ENCODE results near the gene ECHDC1. TPM values are rescaled to one million over a fixed set of nuclear protein-coding genes. Genes with fewer than 3 reads are reported as not detected.
A peak's percentile ranks its signal among the peaks of the same experiment; 100 is the strongest.

The ECHDC1 gene
- total RNA-seq, 1 donor from 2014 or later = 32.7 TPM

DNA sequence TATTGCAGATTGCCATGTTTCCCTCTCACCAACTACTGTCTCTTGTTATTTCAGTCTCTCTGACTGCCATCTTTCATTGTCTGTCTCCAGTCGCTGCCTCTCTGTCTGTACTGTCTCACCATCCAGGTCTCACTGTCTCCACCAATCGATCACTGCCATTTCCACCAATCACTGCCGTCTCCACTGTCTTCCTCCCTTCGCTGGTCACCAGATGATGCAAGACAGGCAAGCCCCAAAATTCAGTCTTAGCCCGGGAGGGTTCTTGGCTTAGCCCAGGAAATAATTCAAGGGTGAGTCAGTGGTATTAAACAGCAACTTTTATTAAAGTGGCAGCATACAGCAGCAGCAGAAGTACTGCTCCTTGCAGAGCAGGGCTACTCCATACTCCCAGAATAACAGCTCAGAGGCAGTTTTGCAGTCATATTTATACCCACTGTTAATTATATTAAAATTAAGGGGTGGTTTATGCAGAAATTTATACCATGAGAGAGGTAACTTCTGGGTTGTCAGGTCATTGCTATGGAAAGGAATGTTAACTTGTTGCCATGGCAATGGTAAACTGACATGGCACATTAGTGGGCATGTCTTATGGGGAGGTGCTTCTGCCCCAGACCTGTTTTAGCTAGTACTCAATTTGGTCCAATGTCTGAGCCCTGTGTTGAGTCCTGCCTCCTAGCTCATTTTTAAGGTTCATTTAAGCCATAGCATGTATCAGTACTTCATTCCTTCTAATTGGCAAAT, 23.0 kb upstream of the ECHDC1 start:
- TF ChIP-seq, protein P1, sequence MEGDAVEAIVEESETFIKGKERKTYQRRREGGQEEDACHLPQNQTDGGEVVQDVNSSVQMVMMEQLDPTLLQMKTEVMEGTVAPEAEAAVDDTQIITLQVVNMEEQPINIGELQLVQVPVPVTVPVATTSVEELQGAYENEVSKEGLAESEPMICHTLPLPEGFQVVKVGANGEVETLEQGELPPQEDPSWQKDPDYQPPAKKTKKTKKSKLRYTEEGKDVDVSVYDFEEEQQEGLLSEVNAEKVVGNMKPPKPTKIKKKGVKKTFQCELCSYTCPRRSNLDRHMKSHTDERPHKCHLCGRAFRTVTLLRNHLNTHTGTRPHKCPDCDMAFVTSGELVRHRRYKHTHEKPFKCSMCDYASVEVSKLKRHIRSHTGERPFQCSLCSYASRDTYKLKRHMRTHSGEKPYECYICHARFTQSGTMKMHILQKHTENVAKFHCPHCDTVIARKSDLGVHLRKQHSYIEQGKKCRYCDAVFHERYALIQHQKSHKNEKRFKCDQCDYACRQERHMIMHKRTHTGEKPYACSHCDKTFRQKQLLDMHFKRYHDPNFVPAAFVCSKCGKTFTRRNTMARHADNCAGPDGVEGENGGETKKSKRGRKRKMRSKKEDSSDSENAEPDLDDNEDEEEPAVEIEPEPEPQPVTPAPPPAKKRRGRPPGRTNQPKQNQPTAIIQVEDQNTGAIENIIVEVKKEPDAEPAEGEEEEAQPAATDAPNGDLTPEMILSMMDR (IDR thresholded peaks at IDR 0.05) = no peak
- peak in 1 of 2 donors; percentile 75 for TF ChIP-seq POLR2AphosphoS5 (IDR thresholded peaks at IDR 0.05; ENCODE audit: insufficient read depth in 1 of 2, low read depth in 1 of 2)
- no peak for TF ChIP-seq POLR2A (IDR thresholded peaks at IDR 0.05)

DNA sequence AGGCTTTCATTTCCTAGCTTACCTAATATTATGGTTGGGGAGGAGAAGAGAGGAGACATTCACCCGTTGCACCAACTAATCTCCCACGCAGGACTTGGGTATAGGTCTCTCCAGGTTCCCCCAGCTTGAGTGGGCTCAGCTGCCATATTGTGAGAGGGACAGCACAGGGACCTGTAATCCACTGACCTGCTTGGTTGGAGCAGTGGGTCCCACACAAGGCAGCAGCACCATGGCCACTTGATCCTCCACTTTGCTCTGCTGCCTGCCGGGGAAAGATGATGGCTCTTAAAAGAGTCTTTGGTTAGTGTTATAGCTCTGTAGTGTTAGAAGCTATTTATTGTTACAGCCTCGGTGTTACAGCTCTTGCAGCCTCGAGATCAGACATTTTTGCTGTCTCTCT, 22.5 kb upstream of the ECHDC1 start:
- no peaks in the 10 kb centered on the region for H3K27me3 ChIP-seq
- H3K9me3 ChIP-seq = no peaks in the 10 kb centered on the region
- intact Hi-C loops (cut with DNase I) = no loop called here
- no peaks in the 10 kb centered on the region for H3K36me3 ChIP-seq
- DNase-seq (ENCODE audit: extremely low spot score in 2 of 2) = no peak
- no peak for TF ChIP-seq POLR2A (IDR thresholded peaks at IDR 0.05)
- TF ChIP-seq, protein P1 (IDR thresholded peaks at IDR 0.05) = no peak
- peak overlapping the region; percentile 30 for H3K27ac ChIP-seq
- H3K4me1 ChIP-seq = peaks cover 15% of the 10 kb centered on the region
- no peak overlapping the region for H3K4me3 ChIP-seq

More for the DNA sequence above, 23.0 kb upstream of the ECHDC1 start:
- DNase-seq (ENCODE audit: extremely low spot score in 2 of 2) = no peak
- peak overlapping the region; percentile 30 for H3K27ac ChIP-seq
- H3K36me3 ChIP-seq = no peaks in the 10 kb centered on the region
- H3K4me1 ChIP-seq = peaks cover 15% of the 10 kb centered on the region
- H3K27me3 ChIP-seq = no peaks in the 10 kb centered on the region
- H3K9me3 ChIP-seq = no peaks in the 10 kb centered on the region
- H3K4me3 ChIP-seq = no peak overlapping the region
- intact Hi-C loops (cut with DNase I) = no loop called here

DNA sequence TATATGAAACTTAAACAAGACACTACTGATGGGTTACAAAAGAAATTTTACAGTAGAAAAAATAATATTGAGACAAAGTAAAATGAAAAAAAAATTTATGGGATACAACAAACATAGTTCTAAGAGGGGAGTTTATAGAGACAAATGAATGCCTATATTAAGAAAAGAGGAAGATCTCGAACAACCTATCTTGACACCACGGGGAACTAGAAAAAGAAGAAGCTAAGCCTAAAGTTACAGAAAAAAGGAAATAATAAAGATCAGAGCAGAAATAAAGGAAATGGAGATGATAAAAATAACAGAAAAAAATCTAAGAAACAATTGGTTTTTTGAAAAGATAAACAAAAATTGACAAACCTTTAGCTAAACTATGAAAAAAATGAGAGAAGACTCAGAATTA, 9.1 kb upstream of the ECHDC1 start:
- Histone ChIP-seq H3K27ac (no peak overlapping the region), H3K9me3 (no peaks in the 10 kb centered on the region), H3K36me3 (no peaks in the 10 kb centered on the region), H3K27me3 (no peaks in the 10 kb centered on the region), H3K4me1 (no peaks in the 10 kb centered on the region), H3K4me3 (no peak overlapping the region)
- TF ChIP-seq POLR2A (IDR thresholded peaks at IDR 0.05) (no peak), POLR2AphosphoS5 (IDR thresholded peaks at IDR 0.05; ENCODE audit: insufficient read depth in 1 of 2, low read depth in 1 of 2) (no peak)
- TF ChIP-seq, protein P1 (IDR thresholded peaks at IDR 0.05) = no peak
- no peak for DNase-seq (ENCODE audit: extremely low spot score in 2 of 2)
- intact Hi-C loops (cut with DNase I) = no loop called here

DNA sequence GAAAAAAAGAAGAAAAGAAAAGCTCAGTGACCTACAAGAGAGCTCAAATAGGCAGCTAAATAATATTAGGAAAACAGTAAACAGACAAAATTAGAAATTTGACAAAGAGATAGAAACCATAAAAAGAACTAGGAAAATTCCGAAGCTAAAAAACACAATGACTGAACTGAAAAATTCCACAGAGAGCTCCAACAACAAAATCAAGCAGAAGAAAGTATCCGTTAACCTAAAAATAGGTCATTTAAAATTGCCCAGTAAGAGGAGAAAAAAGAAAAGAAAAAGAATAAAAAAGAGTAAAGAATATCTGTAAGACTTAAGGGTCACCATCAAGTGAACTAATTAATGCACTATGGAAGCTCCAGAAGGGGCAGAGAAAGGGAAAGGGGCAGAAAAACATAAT, 6.6 kb upstream of the ECHDC1 start:
- Histone ChIP-seq H3K27me3 (no peaks in the 10 kb centered on the region), H3K4me3 (no peak overlapping the region), H3K4me1 (peaks cover 3% of the 10 kb centered on the region), H3K27ac (no peak overlapping the region), H3K9me3 (no peaks in the 10 kb centered on the region), H3K36me3 (no peaks in the 10 kb centered on the region)
- no peak for DNase-seq (ENCODE audit: extremely low spot score in 2 of 2)
- intact Hi-C loops (cut with DNase I) = no loop called here
- TF ChIP-seq, protein P1 (IDR thresholded peaks at IDR 0.05) = no peak
- TF ChIP-seq POLR2A (IDR thresholded peaks at IDR 0.05) (no peak), POLR2AphosphoS5 (IDR thresholded peaks at IDR 0.05; ENCODE audit: insufficient read depth in 1 of 2, low read depth in 1 of 2) (no peak)

DNA sequence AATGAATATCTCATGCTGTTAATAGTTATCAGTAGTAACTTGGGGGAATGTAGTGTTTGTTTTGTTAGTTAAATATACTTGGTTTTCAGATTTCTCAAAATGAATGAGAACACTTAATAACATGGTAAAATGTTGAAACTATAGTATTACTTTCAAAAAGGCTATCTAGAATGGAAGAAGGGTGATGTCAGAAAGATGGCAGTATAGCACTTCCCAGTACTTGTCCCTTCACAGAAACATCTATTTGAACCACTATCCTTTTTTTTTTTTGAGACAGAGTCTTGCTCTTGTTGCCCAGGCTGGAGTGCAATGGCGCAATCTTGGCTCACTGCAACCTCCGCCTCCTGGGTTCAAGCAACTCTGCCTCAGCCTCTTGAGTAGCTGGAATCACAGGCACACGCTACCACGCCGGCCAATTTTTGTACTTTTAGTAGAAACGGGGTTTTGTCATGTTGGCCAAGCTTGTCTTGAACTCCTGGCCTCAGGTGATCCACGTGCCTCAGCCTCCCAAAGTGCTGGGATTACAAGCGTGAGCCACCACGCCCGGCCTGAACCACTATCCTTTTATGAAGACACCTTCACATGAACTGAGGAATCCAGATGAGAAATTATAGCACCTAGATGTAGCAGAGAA, 4.7 kb upstream of the ECHDC1 start:
- TF ChIP-seq, protein P1 (IDR thresholded peaks at IDR 0.05) = no peak
- TF ChIP-seq POLR2A (IDR thresholded peaks at IDR 0.05) (no peak), POLR2AphosphoS5 (IDR thresholded peaks at IDR 0.05; ENCODE audit: insufficient read depth in 1 of 2, low read depth in 1 of 2) (no peak)
- Histone ChIP-seq H3K27ac (no peak overlapping the region), H3K4me1 (peaks cover 13% of the 10 kb centered on the region), H3K36me3 (no peaks in the 10 kb centered on the region), H3K27me3 (no peaks in the 10 kb centered on the region), H3K9me3 (no peaks in the 10 kb centered on the region), H3K4me3 (no peak overlapping the region)
- no peak for DNase-seq (ENCODE audit: extremely low spot score in 2 of 2)
- intact Hi-C loops (cut with DNase I) = no loop called here

Measured in vagina (tissue), 2 donors.